Neuron (in vitro differentiated cells): ENCODE data around the gene ZNF827.

Source experiments
- H2AFZ ChIP-seq: one replicate; pipeline ENCODE4 v1.6.1; 2013; ENCODE audit warnings: low read depth, mild to moderate bottlenecking, inconsistent platforms, low read length, moderate library complexity
- H3K27me3 ChIP-seq: one replicate; pipeline ENCODE4 v1.6.1; 2013; ENCODE audit warnings: low read length; ENCODE audit not compliant: insufficient read depth
- H3K36me3 ChIP-seq: one replicate; pipeline ENCODE4 v1.6.1; 2013; ENCODE audit warnings: low read length; ENCODE audit not compliant: insufficient read depth
- H3K4me1 ChIP-seq: one replicate; pipeline ENCODE4 v1.6.1; 2013; ENCODE audit warnings: low read length; ENCODE audit not compliant: insufficient read depth
- H3K4me3 ChIP-seq: 2 replicates; pipeline ENCODE4 v1.5.1; 2013; ENCODE audit warnings: mild to moderate bottlenecking, low read length, moderate library complexity
- H3K9me3 ChIP-seq: one replicate; pipeline ENCODE4 v1.6.1; 2013; ENCODE audit warnings: low read length

The ZNF827 gene

DNA sequence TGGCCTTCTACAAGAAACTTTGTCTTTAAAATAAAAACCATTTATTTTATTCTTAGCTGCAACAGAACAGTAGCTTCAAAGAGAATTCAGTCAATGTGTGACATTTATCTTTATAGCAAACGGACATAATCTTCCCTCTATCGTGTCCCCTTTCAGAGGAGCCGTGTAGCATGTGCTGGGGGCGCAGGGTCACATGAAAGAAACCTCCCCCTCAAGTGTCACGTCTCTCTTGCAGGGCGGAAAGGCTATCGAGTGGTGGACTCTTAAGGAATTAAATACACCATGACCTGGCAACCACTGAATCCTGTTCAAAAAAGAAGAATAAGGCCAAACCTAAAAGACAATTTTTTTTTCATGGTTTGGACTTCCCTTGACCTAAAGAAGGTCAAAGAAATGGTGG is 40.2 kb downstream of the ZNF827 start:
- Histone ChIP-seq H3K27me3 (no peaks in the 10 kb centered on the region), H3K4me1 (peaks cover 8% of the 10 kb centered on the region), H2AFZ (no peak overlapping the region), H3K36me3 (peaks cover 67% of the 10 kb centered on the region), H3K9me3 (peaks cover 9% of the 10 kb centered on the region), H3K4me3 (no peak overlapping the region)

DNA sequence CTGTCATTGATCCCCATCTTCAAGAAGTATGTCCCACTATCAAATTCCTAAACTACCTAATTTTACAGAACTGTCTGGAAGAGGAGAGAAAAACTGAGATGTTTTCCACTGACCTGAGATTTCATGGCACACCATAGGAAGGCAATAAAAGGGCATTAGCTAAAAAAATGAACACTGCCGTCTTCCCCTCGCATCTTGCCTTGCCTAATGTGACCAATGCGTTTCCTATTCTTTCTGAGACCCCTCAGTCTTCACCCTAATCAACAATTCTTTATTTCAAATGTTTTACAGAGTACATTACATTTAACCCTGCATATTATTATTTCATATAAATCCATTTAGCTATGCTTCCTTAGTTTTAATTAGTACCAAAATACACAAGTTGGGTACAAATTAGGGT is 43.6 kb downstream of the ZNF827 start:
- Histone ChIP-seq H2AFZ (no peak overlapping the region), H3K4me3 (no peak overlapping the region), H3K36me3 (peaks cover 50% of the 10 kb centered on the region), H3K4me1 (peaks cover 25% of the 10 kb centered on the region), H3K9me3 (no peaks in the 10 kb centered on the region), H3K27me3 (no peaks in the 10 kb centered on the region)

DNA sequence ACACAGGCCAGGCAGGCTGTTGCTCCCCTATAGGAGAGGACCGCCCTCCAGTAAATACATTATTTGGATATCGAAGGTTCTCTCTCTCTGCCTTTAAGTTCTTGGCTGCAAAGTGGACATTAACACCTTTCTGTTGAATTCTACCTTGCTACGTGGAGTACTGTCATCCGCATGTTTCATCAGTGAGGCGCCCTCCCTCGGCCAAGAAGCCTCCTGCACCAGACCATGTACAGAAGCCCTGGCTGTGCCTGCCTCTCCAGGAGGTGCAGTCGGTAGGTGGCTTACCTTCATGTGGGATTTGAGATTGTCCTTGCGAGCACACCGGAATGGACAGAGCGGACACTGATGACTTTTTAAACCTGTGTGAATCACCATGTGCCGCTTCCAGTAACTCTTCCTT is 46.7 kb downstream of the ZNF827 start:
- Histone ChIP-seq H3K36me3 (peaks cover 41% of the 10 kb centered on the region), H3K4me3 (no peak overlapping the region), H3K4me1 (peaks cover 31% of the 10 kb centered on the region)

DNA sequence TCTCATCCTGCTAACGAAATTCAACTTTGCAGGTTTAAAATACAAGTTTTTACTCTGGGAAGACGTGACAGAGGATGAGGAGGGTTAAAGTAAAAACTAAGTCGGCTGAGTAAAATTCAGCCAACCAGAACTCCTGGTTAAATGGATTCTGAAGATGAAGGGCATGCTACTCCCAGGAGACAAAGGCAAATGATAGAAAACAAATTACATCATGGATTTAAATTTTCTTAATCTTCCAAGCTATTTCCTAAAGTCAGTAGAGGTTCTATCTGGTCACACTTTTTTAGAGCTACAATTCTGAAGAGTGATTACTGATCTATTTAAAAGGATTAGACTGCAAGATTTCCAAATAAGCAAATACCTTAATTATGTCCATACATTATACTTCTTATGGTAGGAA is 47.9 kb downstream of the ZNF827 start:
- Histone ChIP-seq H3K27me3 (no peaks in the 10 kb centered on the region), H3K4me3 (no peak overlapping the region), H3K36me3 (peaks cover 42% of the 10 kb centered on the region), H3K4me1 (peaks cover 31% of the 10 kb centered on the region), H3K9me3 (no peaks in the 10 kb centered on the region), H2AFZ (no peak overlapping the region)

More for the DNA sequence above, 46.7 kb downstream of the ZNF827 start:
- Histone ChIP-seq H2AFZ (no peak overlapping the region), H3K9me3 (no peaks in the 10 kb centered on the region), H3K27me3 (no peaks in the 10 kb centered on the region)

DNA sequence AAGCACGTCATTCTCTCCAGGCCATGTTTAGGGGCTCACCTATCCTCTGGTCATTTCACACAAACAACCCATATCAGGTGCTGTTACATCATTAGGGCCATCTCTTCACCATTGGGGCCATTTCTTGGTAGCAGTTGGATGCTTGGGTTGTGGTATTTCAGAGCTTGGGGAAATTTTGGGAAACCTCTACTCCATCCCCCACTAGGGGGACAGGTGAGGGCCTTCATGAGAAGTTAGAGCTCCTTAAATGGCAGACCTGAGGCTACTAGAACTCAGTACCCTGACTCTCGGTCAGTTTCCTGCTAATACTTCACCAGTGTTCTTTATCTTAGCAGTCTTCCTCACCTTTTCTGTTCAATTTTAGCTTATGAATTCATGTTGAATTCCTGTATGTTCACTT is 50.2 kb downstream of the ZNF827 start:
- peaks cover 36% of the 10 kb centered on the region for H3K4me1 ChIP-seq
- no peak overlapping the region for H3K4me3 ChIP-seq
- no peak overlapping the region for H2AFZ ChIP-seq
- peaks cover 54% of the 10 kb centered on the region for H3K36me3 ChIP-seq
- no peaks in the 10 kb centered on the region for H3K27me3 ChIP-seq
- H3K9me3 ChIP-seq, result no peaks in the 10 kb centered on the region

DNA sequence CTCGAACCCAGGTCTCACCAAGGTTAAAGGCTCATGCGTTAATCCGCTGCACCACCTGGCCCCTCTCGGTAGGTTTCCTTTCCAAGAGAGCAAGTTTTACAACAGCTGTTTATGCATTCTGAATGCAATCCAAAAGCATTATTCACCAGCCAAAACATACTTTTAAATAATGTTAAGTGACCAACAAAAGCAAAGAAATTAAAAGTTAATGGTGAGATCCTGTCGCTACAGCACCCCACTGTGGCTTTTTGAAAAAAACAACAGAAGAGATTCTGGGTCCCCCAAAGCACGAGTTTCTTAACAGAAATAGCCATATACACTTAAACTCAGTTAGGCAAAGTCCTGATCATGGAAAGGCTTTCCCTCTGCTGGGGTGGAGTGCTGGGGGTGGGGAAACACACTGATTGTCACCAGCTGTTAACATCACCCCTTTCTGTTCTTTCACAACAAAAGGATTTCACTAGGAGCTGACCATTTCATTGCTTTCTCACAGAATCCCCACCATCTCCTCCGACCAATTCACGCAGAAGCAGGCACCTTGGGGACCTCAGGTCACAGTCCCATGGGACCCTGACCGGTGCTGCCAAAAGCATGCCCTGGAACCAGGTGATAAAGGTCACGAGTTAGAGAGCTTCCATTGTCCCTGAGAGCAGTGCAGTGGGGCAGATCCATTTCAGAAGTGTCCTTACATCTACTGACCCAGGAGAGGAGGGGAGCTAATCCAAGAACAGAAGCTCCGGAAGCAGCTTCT is 51.2 kb downstream of the ZNF827 start:
- peaks cover 36% of the 10 kb centered on the region for H3K4me1 ChIP-seq
- H3K36me3 ChIP-seq, result peaks cover 54% of the 10 kb centered on the region

DNA sequence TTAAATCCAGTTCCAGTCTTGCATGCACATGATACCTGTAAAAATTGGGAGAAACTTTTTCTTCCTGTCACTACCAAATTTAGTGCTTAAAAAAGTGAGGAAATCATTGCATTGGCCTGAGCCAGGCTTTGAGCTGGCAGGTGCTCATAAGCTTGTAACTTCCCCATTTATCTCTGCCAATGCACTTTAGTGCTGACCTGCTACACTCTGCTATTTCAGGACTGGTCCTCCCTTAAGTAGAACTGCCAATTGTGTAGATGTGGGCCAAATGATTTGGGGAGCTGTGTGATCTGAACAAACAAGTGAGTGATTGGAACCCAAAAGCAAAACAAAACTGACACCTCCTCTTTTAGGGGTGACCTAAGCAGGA is 51.8 kb downstream of the ZNF827 start:
- Histone ChIP-seq H3K36me3 (peaks cover 50% of the 10 kb centered on the region), H2AFZ (no peak overlapping the region), H3K9me3 (no peaks in the 10 kb centered on the region), H3K27me3 (no peaks in the 10 kb centered on the region), H3K4me3 (no peak overlapping the region), H3K4me1 (peaks cover 40% of the 10 kb centered on the region)

More for the DNA sequence above, 51.2 kb downstream of the ZNF827 start:
- Histone ChIP-seq H2AFZ (no peak overlapping the region), H3K9me3 (no peaks in the 10 kb centered on the region), H3K27me3 (no peaks in the 10 kb centered on the region), H3K4me3 (no peak overlapping the region)

DNA sequence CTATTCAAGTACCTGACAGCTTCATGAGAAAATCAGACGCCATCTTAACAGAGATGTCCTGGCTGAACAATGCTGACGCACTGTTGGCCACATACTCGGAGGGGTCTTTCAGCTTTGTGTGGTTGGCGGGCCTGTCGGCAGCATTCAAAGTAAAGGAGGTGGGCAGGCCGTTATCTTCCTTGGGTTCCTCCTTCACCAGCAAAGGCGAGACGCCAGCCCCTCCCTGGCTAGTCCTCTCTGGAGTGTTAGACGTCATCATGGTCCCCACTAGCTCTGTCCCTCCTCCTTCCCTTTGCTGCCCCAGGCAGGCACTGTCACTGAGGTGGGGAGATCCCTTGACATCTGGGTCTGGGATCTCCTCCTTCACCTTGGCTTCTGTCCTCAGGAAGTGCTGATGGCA is 53.0 kb downstream of the ZNF827 start:
- Histone ChIP-seq H3K36me3 (peaks cover 49% of the 10 kb centered on the region), H3K9me3 (no peaks in the 10 kb centered on the region), H2AFZ (no peak overlapping the region), H3K27me3 (no peaks in the 10 kb centered on the region), H3K4me1 (peaks cover 43% of the 10 kb centered on the region), H3K4me3 (no peak overlapping the region)

DNA sequence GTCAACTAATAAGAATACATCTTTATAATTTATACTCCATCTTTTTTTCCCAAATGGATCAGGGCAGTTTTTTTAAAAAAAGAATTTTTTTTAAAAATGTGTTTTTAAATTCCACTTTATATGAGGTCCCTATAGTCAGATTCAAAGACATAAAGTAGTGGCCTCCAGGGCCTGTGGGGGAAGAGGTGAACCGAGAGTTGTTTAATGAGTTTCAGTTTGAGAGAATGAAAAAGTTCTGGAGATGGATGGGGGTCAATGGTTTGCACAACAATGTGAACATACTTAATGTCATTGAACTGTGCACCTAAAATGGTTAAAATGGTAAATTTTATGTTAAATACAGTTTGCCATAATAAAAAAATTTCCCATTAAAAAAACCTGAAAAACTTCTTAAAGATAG is 53.8 kb downstream of the ZNF827 start:
- Histone ChIP-seq H3K4me1 (peaks cover 38% of the 10 kb centered on the region), H3K4me3 (no peak overlapping the region), H3K36me3 (peaks cover 51% of the 10 kb centered on the region), H3K27me3 (no peaks in the 10 kb centered on the region), H2AFZ (no peak overlapping the region), H3K9me3 (no peaks in the 10 kb centered on the region)

DNA sequence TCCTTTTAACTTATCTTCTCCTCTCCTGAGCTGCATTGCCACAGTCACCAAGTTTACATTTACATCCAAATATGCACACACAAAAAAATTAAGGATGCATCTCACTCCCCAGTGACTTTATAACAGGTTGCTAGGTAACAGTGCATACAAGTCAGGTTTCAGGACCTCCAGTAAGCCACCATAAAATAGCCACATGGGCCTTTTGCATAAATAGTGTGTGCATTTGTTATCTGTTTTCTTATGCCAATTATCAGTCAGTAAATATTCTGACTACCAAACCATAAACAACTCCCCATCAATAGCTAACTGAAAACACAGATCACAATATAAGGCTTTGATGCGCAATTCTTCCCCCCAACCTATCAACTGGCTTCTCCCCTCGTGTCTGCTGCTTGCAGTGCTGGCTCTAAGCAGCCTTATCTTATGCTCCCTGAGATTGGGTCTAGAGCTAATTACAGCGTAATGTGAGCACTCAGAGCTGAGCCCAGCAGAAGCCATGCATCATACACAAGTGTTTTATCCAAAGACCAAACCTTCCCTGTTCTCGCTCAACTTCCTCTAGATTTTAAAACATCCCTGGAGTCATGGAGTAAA is 55.4 kb downstream of the ZNF827 start:
- Histone ChIP-seq H2AFZ (no peak overlapping the region), H3K4me3 (no peak overlapping the region), H3K9me3 (no peaks in the 10 kb centered on the region), H3K4me1 (peaks cover 38% of the 10 kb centered on the region), H3K27me3 (no peaks in the 10 kb centered on the region), H3K36me3 (peaks cover 52% of the 10 kb centered on the region)

DNA sequence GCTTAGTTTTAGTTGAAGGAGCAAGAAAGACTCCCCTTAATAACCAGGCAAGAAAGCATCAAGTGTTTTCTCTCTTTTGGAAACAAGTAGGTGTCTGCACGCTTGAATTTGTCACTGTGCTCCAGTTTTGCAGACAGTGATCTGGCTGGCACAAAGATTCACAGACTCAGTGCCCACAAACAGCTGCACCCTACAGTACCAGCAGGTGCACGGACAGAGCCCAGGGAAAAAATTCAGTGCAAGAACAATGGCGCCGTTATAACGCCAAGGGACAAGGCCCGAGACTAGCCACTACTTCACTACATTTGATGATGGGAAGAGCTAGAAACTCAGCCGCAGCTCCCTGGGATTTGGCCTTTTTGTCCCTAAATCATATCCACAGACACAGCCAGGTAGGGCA is 56.0 kb downstream of the ZNF827 start:
- H2AFZ ChIP-seq, result no peak overlapping the region
- no peaks in the 10 kb centered on the region for H3K27me3 ChIP-seq
- peaks cover 32% of the 10 kb centered on the region for H3K4me1 ChIP-seq
- no peaks in the 10 kb centered on the region for H3K9me3 ChIP-seq
- H3K4me3 ChIP-seq, result no peak overlapping the region
- H3K36me3 ChIP-seq, result peaks cover 56% of the 10 kb centered on the region

DNA sequence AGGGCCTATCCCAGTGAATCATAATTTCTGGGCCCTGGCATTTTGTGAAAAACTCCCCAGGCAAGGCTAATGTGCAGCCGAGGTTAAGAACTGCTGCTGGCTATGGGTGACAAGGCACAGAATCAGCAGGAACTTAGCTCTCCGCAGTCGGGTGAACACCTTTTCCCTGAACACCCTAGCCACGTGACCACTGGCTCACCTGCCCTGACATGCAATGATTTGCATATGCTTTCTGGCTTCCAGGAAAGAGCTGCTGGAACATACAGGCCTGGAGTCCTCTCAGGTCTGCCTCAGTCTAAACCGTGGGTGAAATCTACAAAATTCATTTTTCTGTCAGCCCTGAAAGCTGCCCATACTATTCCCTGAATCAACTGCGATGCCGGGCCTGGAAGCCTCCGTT is 56.6 kb downstream of the ZNF827 start:
- no peaks in the 10 kb centered on the region for H3K27me3 ChIP-seq
- H3K4me3 ChIP-seq, result no peak overlapping the region
- H3K9me3 ChIP-seq, result no peaks in the 10 kb centered on the region
- peaks cover 32% of the 10 kb centered on the region for H3K4me1 ChIP-seq
- H3K36me3 ChIP-seq, result peaks cover 54% of the 10 kb centered on the region
- no peak overlapping the region for H2AFZ ChIP-seq

DNA sequence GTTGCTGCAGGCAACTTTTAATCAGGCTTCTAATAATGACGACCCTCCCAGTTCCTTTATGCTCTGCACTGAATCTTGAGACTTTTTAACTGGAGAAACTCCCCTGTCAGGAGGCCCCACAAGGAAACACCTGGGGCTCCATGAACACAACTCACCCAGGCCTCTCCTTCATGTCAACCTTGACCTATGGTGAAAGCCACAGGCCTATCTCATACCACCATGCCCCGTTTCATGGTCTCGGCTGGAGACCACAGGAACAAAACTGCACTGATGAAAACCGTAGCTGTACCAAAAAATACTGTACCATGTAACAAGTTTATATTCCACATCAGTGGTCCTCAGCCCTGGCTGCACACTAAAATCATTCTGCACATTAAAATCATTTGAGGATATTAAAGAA is 57.0 kb downstream of the ZNF827 start:
- no peak overlapping the region for H2AFZ ChIP-seq
- no peaks in the 10 kb centered on the region for H3K27me3 ChIP-seq
- H3K4me1 ChIP-seq, result peaks cover 32% of the 10 kb centered on the region
- H3K36me3 ChIP-seq, result peaks cover 54% of the 10 kb centered on the region
- no peak overlapping the region for H3K4me3 ChIP-seq
- H3K9me3 ChIP-seq, result no peaks in the 10 kb centered on the region
